Neural cell (in vitro differentiated cells): ENCODE data around the gene RPL18A.

Experiments
- CTCF ChIP-seq: fragments of 450-650 bp; IDR thresholded peaks from 2 replicates; pipeline ENCODE4 v1.5.1; 2014; ENCODE audit warnings: antibody characterized with exemption, mild to moderate bottlenecking, moderate library complexity; ENCODE audit not compliant: poor library complexity, severe bottlenecking
- EP300 ChIP-seq: fragments of 450-650 bp; conservative IDR thresholded peaks from 2 replicates; pipeline ENCODE4 v1.6.1; 2014; ENCODE audit warnings: antibody characterized with exemption, mild to moderate bottlenecking, moderate library complexity; ENCODE audit not compliant: poor library complexity, severe bottlenecking
- EZH2 ChIP-seq: fragments of 200-600, 300-800 bp; shearing (Covaris generic), sonication (generic); IDR thresholded peaks from 2 replicates; pipeline ENCODE4 v1.6.1; 2014; ENCODE audit warnings: antibody characterized with exemption, low read length, borderline replicate concordance, mild to moderate bottlenecking; ENCODE audit not compliant: insufficient read depth, poor library complexity, severe bottlenecking
- MXI1 ChIP-seq: fragments of 450-650 bp; conservative IDR thresholded peaks from 2 replicates; pipeline ENCODE4 v1.6.1; 2014; ENCODE audit warnings: antibody characterized with exemption, mild to moderate bottlenecking; ENCODE audit not compliant: poor library complexity, severe bottlenecking
- POLR2AphosphoS5 ChIP-seq: IDR thresholded peaks from 2 replicates; pipeline ENCODE4 v1.6.1; 2012
- SMC3 ChIP-seq: fragments of 450-650 bp; conservative IDR thresholded peaks from 2 replicates; pipeline ENCODE4 v1.6.1; 2014; ENCODE audit warnings: antibody characterized with exemption, mild to moderate bottlenecking, moderate library complexity; ENCODE audit not compliant: poor library complexity
- TAF1 ChIP-seq: IDR thresholded peaks from 2 replicates; pipeline ENCODE4 v1.6.1; 2012; ENCODE audit warnings: low read depth

GRCh38 chr19:17863520-17864182, 3.9 kb downstream of the RPL18A start:
- TF ChIP-seq CTCF (no peak), EZH2 (no peak), SMC3 (no peak), TAF1 (no peak), EP300 (no peak), POLR2AphosphoS5 (no peak), MXI1 (no peak)
